Measurements from ENCODE around the gene BACE1.

DNA sequence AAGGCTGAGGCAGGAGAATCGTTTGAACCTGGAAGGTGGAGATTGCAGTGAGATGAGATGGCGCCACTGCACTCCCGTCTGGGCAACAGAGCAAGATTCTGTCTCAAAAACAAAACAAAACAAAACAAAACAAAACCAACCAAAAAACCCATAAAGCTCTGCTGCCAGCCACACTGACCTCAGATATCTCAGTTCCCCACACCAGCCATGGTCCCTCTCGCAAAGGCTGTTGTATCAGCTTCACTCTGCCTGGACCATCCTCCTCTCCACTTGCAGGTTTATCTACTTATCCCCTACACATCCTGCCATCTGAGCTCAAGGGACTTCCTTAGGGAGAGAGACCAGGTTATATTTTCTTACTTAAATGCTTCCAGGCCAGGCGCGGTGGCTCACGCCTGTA lies 13.8 kb downstream of the BACE1 start:
- TF ChIP-seq, protein P1, sequence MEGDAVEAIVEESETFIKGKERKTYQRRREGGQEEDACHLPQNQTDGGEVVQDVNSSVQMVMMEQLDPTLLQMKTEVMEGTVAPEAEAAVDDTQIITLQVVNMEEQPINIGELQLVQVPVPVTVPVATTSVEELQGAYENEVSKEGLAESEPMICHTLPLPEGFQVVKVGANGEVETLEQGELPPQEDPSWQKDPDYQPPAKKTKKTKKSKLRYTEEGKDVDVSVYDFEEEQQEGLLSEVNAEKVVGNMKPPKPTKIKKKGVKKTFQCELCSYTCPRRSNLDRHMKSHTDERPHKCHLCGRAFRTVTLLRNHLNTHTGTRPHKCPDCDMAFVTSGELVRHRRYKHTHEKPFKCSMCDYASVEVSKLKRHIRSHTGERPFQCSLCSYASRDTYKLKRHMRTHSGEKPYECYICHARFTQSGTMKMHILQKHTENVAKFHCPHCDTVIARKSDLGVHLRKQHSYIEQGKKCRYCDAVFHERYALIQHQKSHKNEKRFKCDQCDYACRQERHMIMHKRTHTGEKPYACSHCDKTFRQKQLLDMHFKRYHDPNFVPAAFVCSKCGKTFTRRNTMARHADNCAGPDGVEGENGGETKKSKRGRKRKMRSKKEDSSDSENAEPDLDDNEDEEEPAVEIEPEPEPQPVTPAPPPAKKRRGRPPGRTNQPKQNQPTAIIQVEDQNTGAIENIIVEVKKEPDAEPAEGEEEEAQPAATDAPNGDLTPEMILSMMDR (conservative IDR thresholded peaks at IDR 0.05), result no peak
- TF ChIP-seq EZH2 (IDR thresholded peaks at IDR 0.05; ENCODE audit: low read depth), result no peak

All from PC-9 (cell line).